K562 (cell line): ENCODE results near the gene ADGRB2. TPM values are rescaled to one million over a fixed set of nuclear protein-coding genes. Genes with fewer than 3 reads are reported as not detected.

Source experiments
- ATAC-seq: fragments of 200-7000 bp; cut with Tn5 transposase; 3 replicates; pipeline ENCODE4 v1.9.1; 2020; ENCODE audit warnings: moderate library complexity
- BruUV-seq: library from RNA; stranded (reverse); fragments of 400-500 nt; replicated peaks from 2 replicates; lab custom pipeline; 2021; lab: Mats Ljungman, UMichigan
- CTCF ChIA-PET: fragments of 300-600 bp; formaldehyde crosslinking; extraction: SDS; loops from one replicate; lab custom pipeline; 2021; ENCODE audit warnings: low intra/inter-chr PET ratio; lab: Yijun Ruan, JAX
- POLR2A ChIA-PET: fragments of 300-600, 350-650 bp; sonication (Branson Sonifier 250); formaldehyde crosslinking; extraction: SDS; loops from one replicate; lab custom pipeline; 2021; ENCODE audit warnings: antibody characterized with exemption, inconsistent platforms; lab: Yijun Ruan, JAX
- DNase-seq, 4 experiments: peaks; one replicate each; pipeline versions ENCODE4 v3.0.0 to v3.0.0-alpha.2; 2011 to 2018; ENCODE audit warnings: low spot score in 3 of 4, mixed read lengths in 3 of 4; ENCODE audit errors: extremely low read depth in 1 of 4
- FAIRE-seq: peaks from 2 replicates; lab custom pipeline; 2011; peaks lifted over from hg19 to GRCh38; lab: Jason Lieb, UNC
- H2AFZ ChIP-seq: 2 replicates; pipeline ENCODE4 v1.6.0; 2011; ENCODE audit warnings: low read depth, low read length, control low read depth, inconsistent platforms
- H3K27ac ChIP-seq: fragments of 200-600 bp; 3 replicates; pipeline ENCODE4 v1.8.0; 2011; ENCODE audit warnings: low read depth, mild to moderate bottlenecking, control low read depth, inconsistent platforms, low read length, moderate library complexity, mixed read lengths; ENCODE audit errors: extremely low read depth
- H3K27me3 ChIP-seq, 2 experiments: fragments of 300-600 bp in 1 of 2; 2 replicates in 1 of 2; 3 replicates in 1 of 2; pipeline versions ENCODE4 v1.6.0 to v1.8.0; 2011; ENCODE audit warnings: inconsistent platforms in 2 of 2, low read length in 2 of 2, mild to moderate bottlenecking in 1 of 2, mixed read lengths in 1 of 2, moderate library complexity in 1 of 2; ENCODE audit not compliant: control insufficient read depth in 2 of 2, insufficient read depth in 2 of 2
- H3K36me3 ChIP-seq: fragments of 300-600 bp; 3 replicates; pipeline ENCODE4 v1.8.0; 2011; ENCODE audit warnings: mild to moderate bottlenecking, low read length, inconsistent platforms; ENCODE audit not compliant: control insufficient read depth, insufficient read depth
- H3K4me1 ChIP-seq, 2 experiments: fragments of 200-600 bp in 1 of 2; replicated peaks in 1 of 2; 2 replicates in 1 of 2; 3 replicates in 1 of 2; pipeline versions ENCODE4 v1.5.1 to v1.8.0; 2011; ENCODE audit warnings: inconsistent platforms in 2 of 2, low read length in 2 of 2, mild to moderate bottlenecking in 1 of 2, mixed read lengths in 1 of 2, moderate library complexity in 1 of 2; ENCODE audit not compliant: control insufficient read depth in 2 of 2, insufficient read depth in 2 of 2
- H3K4me2 ChIP-seq: 2 replicates; pipeline ENCODE4 v1.6.1; 2011; ENCODE audit warnings: low read length, control low read depth, inconsistent platforms, mixed read lengths; ENCODE audit not compliant: insufficient read depth
- H3K4me3 ChIP-seq: fragments of 200-600 bp; sonication (generic), shearing (Covaris generic); 2 replicates; pipeline ENCODE4 v1.5.1; 2016; ENCODE audit warnings: control low read depth, inconsistent platforms
- H3K79me2 ChIP-seq: fragments of 200-600 bp; 3 replicates; pipeline ENCODE4 v1.8.0; 2011; ENCODE audit warnings: low read length, inconsistent platforms; ENCODE audit not compliant: control insufficient read depth, insufficient read depth
- H3K9ac ChIP-seq, 2 experiments: 2 replicates each; pipeline versions ENCODE4 v1.6.0 to v1.6.1; 2011; ENCODE audit warnings: low read depth in 2 of 2, low read length in 2 of 2, control low read depth in 1 of 2, inconsistent platforms in 1 of 2, mild to moderate bottlenecking in 1 of 2, mixed read lengths in 1 of 2; ENCODE audit not compliant: insufficient read depth in 1 of 2
- H3K9me1 ChIP-seq: one replicate; pipeline ENCODE4 v1.6.0; 2011; ENCODE audit warnings: inconsistent platforms, mild to moderate bottlenecking, low read length, moderate library complexity; ENCODE audit not compliant: control insufficient read depth, insufficient read depth
- H3K9me3 ChIP-seq: replicated peaks from 2 replicates; pipeline ENCODE4 v1.5.1; 2011; ENCODE audit warnings: low read depth, low read length, inconsistent platforms; ENCODE audit not compliant: control insufficient read depth, insufficient read depth
- H4K20me1 ChIP-seq: replicated peaks from 2 replicates; pipeline ENCODE4 v1.6.1; 2011; ENCODE audit warnings: low read length, inconsistent platforms, mixed read lengths; ENCODE audit not compliant: control insufficient read depth, insufficient read depth
- BHLHE40 ChIP-seq: IDR thresholded peaks from 2 replicates; pipeline ENCODE4 v1.6.1; 2011; ENCODE audit warnings: low read length, improper control_type of control experiment
- CHCHD3 ChIP-seq: fragments of 250-450 bp; sonication (Bioruptor Pico); IDR thresholded peaks from 2 replicates; pipeline ENCODE4 v2.1.2; 2022; ENCODE audit warnings: mild to moderate bottlenecking
- CSDE1 ChIP-seq, 2 experiments: fragments of 450-650 bp; IDR thresholded peaks; 2 replicates each; pipeline ENCODE4 v1.6.1; 2016; ENCODE audit warnings: mild to moderate bottlenecking in 1 of 2
- EHMT2 ChIP-seq: fragments of 450-650 bp; IDR thresholded peaks from 2 replicates; pipeline ENCODE4 v1.6.1; 2018; ENCODE audit warnings: antibody characterized with exemption
- ELK3 ChIP-seq: fragments of 450-650 bp; formaldehyde crosslinking; IDR thresholded peaks from 2 replicates; pipeline ENCODE4 v1.4.0; 2020; ENCODE audit warnings: mild to moderate bottlenecking
- HNRNPUL1 ChIP-seq: fragments of 200-400 bp; formaldehyde crosslinking; IDR thresholded peaks from 2 replicates; pipeline ENCODE4 v1.6.1; 2017; ENCODE audit warnings: low read length
- HOXB6 ChIP-seq: fragments of 250-450 bp; sonication (Bioruptor Pico); IDR thresholded peaks from 2 replicates; pipeline ENCODE4 v1.5.1; 2022; ENCODE audit warnings: mild to moderate bottlenecking, borderline replicate concordance
- NCOA4 ChIP-seq: fragments of 450-650 bp; IDR thresholded peaks from 2 replicates; pipeline ENCODE4 v1.6.1; 2018; ENCODE audit warnings: mild to moderate bottlenecking; ENCODE audit not compliant: partially characterized antibody
- PURB ChIP-seq: sonication (generic); formaldehyde crosslinking; IDR thresholded peaks from 2 replicates; pipeline ENCODE4 v1.9.0; 2021; ENCODE audit warnings: low read depth, mild to moderate bottlenecking, missing genetic modification reagents
- SAP30 ChIP-seq: fragments of 200-600 bp; sonication (generic); IDR thresholded peaks from 2 replicates; pipeline ENCODE4 v1.6.1; 2012; ENCODE audit warnings: borderline replicate concordance, low read depth, mild to moderate bottlenecking, moderate library complexity, low read length, control low read depth, inconsistent platforms; ENCODE audit not compliant: insufficient read depth, poor library complexity, severe bottlenecking
- SMAD3 ChIP-seq: fragments of 450-650 bp; formaldehyde crosslinking; conservative IDR thresholded peaks from 2 replicates; pipeline ENCODE4 v1.4.0; 2020; ENCODE audit warnings: mild to moderate bottlenecking
- SREBF2 ChIP-seq: sonication (generic); formaldehyde crosslinking; IDR thresholded peaks from 2 replicates; pipeline ENCODE4 v1.4.0; 2020; ENCODE audit warnings: mild to moderate bottlenecking, missing genetic modification reagents
- ZBTB8A ChIP-seq: fragments of 450-650 bp; IDR thresholded peaks from 2 replicates; pipeline ENCODE4 v1.6.1; 2018; ENCODE audit warnings: mild to moderate bottlenecking, moderate library complexity; ENCODE audit not compliant: partially characterized antibody
- ZC3H11A ChIP-seq: IDR thresholded peaks from 2 replicates; pipeline ENCODE4 v1.6.1; 2012; ENCODE audit warnings: low read depth, low read length, improper control_type of control experiment
- ZEB2 ChIP-seq: fragments of 450-650 bp; IDR thresholded peaks from 2 replicates; pipeline ENCODE4 v1.6.1; 2016
- ZNF384 ChIP-seq: IDR thresholded peaks from 2 replicates; pipeline ENCODE4 v1.6.1; 2012; ENCODE audit warnings: low read depth, low read length, improper control_type of control experiment
- ZNF696 ChIP-seq: fragments of 250-450 bp; sonication (Bioruptor Pico); conservative IDR thresholded peaks from 2 replicates; pipeline ENCODE4 v1.4.0; 2020; ENCODE audit warnings: mild to moderate bottlenecking, moderate library complexity
- WGBS: fragments of 100-300 bp; shearing (Covaris generic); methylation state at CpG from one replicate; pipeline ENCODE4 v1.1.6; 2016; ENCODE audit warnings: low coverage, mixed read lengths; ENCODE audit not compliant: insufficient coverage; ENCODE audit errors: missing lambda C conversion rate; 5-methylcytosine and 5-hydroxymethylcytosine counted together
- in situ Hi-C: fragments of 300-500 bp; cut with MboI; formaldehyde crosslinking; loops from 4 replicates; pipeline ENCODE4 v1.15.0; 2018; ENCODE audit warnings: inconsistent platforms, mixed read lengths
- intact Hi-C: fragments of 100-400 bp; cut with micrococcal nuclease; formaldehyde crosslinking; loops from 2 replicates; pipeline ENCODE4 v1.14.2; 2022
- polyA plus RNA-seq, 8 experiments: library from polyadenylated mRNA; depleted of rRNA in 4 of 8; stranded (reverse) in 5 of 8; unstranded in 3 of 8; fragments of >200 nt; fragmentation: Nextera tagmentation in 2 of 8; fragmentation: Illumina TruSeq in 1 of 8; extraction: Ambion mirVana in 2 of 8; extraction: Trizol in 1 of 8; gene quantifications; 2 replicates each; pipeline versions ENCODE4 v1.2.1 to v1.2.3, GENCODE V29; 2011 to 2014; ENCODE audit warnings: inconsistent platforms in 1 of 8, missing spikeins in 1 of 8
- total RNA-seq, 7 experiments: library from RNA; depleted of rRNA in 6 of 7; stranded (reverse); fragments of >200 nt in 6 of 7; fragmentation: Illumina TruSeq in 2 of 7; extraction: Trizol in 2 of 7; gene quantifications; 2 replicates each; pipeline versions ENCODE4 v1.2.1 to v1.2.3, GENCODE V29; 2011 to 2021; ENCODE audit warnings: low replicate concordance in 1 of 7
- TF ChIP-seq, protein P1 (sequence below): fragments of 250-450 bp; sonication (Bioruptor Pico); IDR thresholded peaks from 2 replicates; pipeline ENCODE4 v1.9.0; 2021; ENCODE audit warnings: mild to moderate bottlenecking, inconsistent platforms
- TF ChIP-seq, protein P2 (sequence below): IDR thresholded peaks from 2 replicates; pipeline ENCODE4 v1.6.1; 2011; ENCODE audit not compliant: insufficient read length; ENCODE audit errors: extremely low read depth

ADGRB2 gene
- total and polyA plus RNA-seq, 9 of the 15 experiments (the other 6 are each of a cell fraction or from before 2014, with no cell fraction given) = 0.04 to 0.23 (median 0.20) TPM; not detected in 2

DNA sequence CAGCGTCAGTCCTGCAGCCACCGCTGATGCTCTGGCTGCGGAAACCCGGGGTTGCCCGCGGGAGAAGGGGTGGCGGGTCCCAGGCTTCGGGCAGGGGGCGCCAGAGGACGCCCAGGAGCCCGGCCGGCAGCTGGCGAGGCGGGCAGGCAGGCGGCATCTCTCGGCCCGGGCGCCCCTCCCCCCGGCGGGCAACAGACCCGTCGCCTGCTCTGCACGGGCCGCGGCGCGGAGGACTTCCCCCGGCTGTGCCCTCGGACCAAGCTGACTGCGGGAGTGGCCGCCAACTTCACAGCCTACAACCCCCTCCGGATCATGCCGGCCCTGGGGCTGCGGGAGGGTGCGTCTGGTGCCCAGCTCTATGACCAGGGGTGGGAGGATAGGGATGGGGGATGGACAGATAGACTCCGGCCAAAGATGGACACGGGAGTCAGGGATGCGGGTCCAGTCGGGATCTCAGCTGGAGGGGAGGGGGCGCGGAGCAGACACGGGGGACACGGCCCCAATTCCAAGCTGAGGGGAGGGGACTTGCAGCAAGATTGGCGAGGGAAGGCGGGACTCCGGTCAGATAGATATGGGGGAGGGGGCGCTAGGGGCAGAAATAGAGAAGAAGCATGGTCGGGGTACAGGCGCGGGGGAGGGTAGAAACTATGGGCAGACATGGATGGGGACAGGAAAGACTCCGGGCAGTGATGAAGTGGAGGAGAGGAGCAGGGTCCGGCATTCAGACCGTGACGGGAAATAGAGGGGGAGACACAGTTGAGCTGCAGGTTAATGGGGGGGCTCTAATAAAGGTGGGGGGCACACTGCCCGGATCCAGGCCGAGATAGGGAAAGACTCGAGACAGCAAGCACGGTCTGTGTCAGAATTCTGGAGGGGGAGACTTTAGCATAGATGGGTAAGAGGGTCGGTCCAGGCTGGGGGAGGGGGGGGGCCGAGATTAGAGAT, 1.1 kb downstream of the ADGRB2 start:
- no peaks in the 10 kb centered on the region for H3K36me3 ChIP-seq
- H3K9me3 ChIP-seq = no peaks in the 10 kb centered on the region
- DNase-seq (peak; percentile 44 to 73 (median 70)), FAIRE-seq (no peak), ATAC-seq (peak; percentile 32)
- no peaks in the 10 kb centered on the region for H3K9me1 ChIP-seq
- H3K27ac ChIP-seq = no peak overlapping the region
- 0 out of 2 replicates have a peak overlapping the region, but pooled peaks have one; percentile 58 for H2AFZ ChIP-seq
- peaks cover 50 to 79% of the 10 kb centered on the region in 2 experiments for H3K27me3 ChIP-seq
- ChIA-PET CTCF (interaction anchor here (0.7 to 1.6 kb wide), 7 partner anchors 18 to 300 kb away, joined by 3 to 7 read pairs (median 4); no protein-coding TSS in a partner anchor), POLR2A (no interaction called here)
- in situ Hi-C loops (no loop called here), intact Hi-C loops (no loop called here)
- peaks cover 10 to 31% of the 10 kb centered on the region in 2 experiments; a peak in 4 of 5 replicates for H3K4me1 ChIP-seq
- 4% methylated on average over 38 of the region's 60 CpGs for WGBS
- H4K20me1 ChIP-seq = peaks cover 49% of the 10 kb centered on the region
- no peaks in the 10 kb centered on the region for H3K79me2 ChIP-seq
- no peak overlapping the region for H3K4me2 ChIP-seq
- H3K4me3 ChIP-seq = no peak overlapping the region
- BruUV-seq = no TSS peak
- no peak overlapping the region for H3K9ac ChIP-seq
- TF ChIP-seq PURB (CRISPR knock-in tag) (no peak), CSDE1 (IDR thresholded peaks at IDR 0.05) (no peak), EHMT2 (no peak), ZNF384 (no peak), CHCHD3 (no peak), NCOA4 (no peak), BHLHE40 (peak; percentile 40), ZC3H11A (no peak), HNRNPUL1 (no peak), SMAD3 (CRISPR knock-in tag) (no peak), SREBF2 (CRISPR knock-in tag) (no peak), SAP30 (no peak), ELK3 (CRISPR knock-in tag) (no peak), ZNF696 (CRISPR knock-in tag) (no peak), ZEB2 (no peak), ZBTB8A (no peak), HOXB6 (CRISPR knock-in tag) (no peak)
- TF ChIP-seq, protein P1, sequence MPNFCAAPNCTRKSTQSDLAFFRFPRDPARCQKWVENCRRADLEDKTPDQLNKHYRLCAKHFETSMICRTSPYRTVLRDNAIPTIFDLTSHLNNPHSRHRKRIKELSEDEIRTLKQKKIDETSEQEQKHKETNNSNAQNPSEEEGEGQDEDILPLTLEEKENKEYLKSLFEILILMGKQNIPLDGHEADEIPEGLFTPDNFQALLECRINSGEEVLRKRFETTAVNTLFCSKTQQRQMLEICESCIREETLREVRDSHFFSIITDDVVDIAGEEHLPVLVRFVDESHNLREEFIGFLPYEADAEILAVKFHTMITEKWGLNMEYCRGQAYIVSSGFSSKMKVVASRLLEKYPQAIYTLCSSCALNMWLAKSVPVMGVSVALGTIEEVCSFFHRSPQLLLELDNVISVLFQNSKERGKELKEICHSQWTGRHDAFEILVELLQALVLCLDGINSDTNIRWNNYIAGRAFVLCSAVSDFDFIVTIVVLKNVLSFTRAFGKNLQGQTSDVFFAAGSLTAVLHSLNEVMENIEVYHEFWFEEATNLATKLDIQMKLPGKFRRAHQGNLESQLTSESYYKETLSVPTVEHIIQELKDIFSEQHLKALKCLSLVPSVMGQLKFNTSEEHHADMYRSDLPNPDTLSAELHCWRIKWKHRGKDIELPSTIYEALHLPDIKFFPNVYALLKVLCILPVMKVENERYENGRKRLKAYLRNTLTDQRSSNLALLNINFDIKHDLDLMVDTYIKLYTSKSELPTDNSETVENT (CRISPR knock-in tag) = no peak
- TF ChIP-seq, protein P2, sequence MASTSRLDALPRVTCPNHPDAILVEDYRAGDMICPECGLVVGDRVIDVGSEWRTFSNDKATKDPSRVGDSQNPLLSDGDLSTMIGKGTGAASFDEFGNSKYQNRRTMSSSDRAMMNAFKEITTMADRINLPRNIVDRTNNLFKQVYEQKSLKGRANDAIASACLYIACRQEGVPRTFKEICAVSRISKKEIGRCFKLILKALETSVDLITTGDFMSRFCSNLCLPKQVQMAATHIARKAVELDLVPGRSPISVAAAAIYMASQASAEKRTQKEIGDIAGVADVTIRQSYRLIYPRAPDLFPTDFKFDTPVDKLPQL = no peak
